HG02642 (cell line): ENCODE data around the gene TNIP1.

Experiments
- ATAC-seq: cut with Tn5 transposase; IDR thresholded peaks from one replicate; pipeline ENCODE4 v1.9.1; 2021; ENCODE audit warnings: mild to moderate bottlenecking; ENCODE audit not compliant: unreplicated experiment, poor library complexity

The TNIP1 gene

GRCh38 chr5:151067632-151068432, 13.0 kb downstream of the TNIP1 start:
- no peak for ATAC-seq

GRCh38 chr5:151066920-151067319, 13.9 kb downstream of the TNIP1 start:
- no peak for ATAC-seq

DNA sequence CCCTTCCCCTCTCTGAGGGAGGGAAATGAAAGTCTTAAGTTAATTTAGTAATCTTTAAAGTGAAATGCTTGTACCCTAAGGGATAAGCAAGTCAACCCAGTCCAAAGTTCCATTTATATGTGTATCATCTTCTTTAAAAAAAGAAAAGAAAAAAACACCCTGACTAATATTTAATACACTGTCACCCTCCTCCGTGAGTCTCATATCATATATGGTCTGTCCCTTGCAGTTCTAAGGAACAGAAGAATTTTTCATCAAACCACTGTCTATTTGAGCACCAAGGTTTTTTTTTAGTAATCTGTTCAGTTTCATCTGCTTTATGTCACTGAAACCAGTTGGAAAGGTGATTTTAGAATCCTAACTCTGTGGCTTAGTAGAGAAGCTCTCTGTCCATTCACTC, 15.2 kb downstream of the TNIP1 start:
- ATAC-seq, result no peak

DNA sequence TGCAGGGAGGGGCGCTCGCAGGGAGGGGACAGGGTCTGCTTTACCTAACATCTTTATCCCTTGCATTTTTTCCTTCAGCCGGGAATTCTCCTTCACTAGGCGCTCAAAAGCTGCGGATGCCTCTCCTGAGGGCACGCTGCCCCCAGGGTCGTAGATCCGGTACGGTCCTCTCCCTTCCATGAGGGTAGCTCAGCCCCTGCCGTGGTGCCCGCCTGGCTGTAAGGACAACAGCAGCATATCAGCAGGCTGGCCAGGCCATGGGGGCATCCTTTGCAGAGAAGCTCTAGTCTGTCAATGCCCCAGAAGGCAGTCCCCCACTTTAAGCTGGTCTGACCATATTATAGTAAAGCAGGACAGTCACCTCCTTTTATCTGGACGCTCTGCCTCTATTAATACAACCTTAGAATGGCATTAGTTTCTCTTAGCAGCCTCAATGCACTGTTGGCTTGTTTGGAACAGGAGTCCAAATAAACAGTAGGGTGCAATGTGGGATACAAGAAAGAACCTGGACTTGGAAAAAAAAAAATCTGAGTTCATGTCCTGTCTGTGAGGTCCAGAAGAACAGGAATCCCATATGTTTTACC, 15.8 kb downstream of the TNIP1 start:
- ATAC-seq, result no peak

GRCh38 chr5:151063142-151063989, 17.5 kb downstream of the TNIP1 start:
- ATAC-seq, result no peak

DNA sequence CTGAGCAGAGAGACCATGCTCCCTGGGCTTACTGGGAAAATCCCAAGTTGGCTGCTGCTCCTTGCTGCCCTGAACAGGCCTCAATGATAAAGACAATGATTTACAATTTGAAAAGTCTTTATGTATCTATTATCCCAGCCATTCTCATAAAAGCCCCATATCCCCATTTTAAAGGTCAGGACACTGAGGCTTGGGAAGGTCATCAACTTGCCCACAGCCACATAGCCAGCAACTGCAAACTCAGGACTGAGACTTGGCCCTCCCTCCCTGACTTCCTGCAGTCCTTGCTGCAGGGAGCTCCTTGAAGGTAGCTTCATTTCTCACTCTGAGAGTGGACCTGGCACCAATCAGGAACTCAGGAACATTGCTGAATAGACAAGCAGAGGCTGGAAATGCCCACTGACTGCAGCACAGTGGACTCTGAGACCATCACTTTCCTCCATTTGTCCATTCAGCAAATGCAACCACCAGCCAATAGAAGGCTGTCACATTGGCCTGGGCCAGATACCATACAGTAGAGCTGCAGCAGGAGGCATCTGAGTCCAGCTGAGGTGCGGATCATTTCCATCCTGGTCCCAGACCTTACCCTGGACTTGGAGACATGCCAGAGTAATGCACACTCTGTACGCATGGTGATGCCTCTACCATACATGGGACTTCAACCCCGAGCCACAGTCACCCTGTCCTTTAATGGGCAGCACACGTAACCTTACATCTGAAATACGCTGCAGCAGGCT, 18.3 kb downstream of the TNIP1 start:
- ATAC-seq, result no peak

GRCh38 chr5:151060742-151061141, 20.1 kb downstream of the TNIP1 start:
- ATAC-seq, result no peak

DNA sequence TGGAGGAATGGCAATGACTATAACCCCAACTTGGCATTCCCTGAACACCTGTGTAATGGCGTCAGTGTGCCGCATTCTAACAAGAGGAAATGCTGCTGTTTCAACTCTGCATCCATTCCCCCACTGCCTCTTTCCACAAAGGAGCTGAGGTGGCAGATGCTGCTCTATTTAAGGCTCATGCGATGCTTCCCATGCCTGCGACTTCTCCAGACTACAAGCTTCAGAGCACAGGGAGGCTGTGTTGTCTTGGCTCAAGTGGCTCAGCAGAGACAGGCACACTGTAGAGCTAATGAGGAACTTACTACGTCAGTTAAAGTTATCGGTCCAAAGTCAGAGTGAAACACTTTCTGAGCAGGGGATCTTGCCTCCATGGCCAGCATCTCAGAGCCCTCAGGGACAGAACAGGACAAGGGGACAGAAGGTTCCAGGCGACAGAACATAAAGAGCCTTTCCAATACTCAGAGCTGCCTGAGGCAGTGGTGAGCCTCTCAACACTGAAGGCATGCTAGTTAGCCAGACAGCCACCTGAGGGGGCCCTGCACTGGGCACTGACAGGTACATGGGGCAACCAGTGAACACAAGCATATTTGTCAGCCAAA, 21.8 kb downstream of the TNIP1 start:
- ATAC-seq, result no peak

GRCh38 chr5:151058301-151058700, 22.5 kb downstream of the TNIP1 start:
- ATAC-seq, result no peak

DNA sequence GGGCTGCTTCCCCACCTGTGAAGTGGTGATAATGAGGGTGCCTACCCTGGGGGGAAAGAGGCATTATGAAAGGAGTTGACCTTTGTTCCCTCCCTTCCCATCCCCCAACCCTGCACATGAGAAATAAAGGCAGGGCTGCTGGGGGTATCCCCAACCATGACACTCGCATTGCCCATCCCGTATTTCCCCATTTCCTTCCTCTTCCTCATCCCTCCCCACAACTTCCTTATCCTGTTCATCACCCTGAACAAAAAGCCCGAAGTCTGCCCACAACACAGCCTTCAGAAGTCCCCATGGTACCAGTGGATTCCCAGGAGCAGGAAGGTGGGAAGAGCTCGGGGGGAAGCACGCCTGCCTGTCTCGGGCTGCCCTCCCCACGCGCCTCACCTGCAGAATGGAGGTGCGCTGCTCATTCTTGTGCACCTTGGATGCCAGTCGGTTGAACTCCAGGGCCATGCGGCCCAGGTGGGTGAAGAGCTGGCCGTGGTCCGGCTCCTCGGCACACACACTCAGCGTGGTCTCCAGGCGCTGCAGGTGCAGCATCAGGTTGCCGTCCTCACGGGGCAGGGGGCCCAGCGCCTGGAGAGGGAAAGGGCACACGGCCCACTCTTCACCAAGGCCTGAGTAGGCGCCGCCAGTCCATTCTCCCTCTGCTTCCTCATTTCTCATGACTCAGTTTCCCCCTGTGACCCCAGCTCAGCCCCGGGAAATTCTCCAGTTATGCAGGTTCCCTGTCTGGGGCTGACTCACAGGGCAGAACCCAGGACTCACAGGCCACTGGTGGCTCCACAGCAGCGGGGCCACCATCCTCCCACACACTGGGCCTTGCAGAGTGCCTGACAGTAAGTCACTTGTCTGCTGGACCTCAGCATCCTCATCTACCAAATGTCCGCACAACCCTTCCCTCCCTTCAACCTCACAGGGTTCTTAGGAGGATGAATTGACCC, 24.2 kb downstream of the TNIP1 start:
- no peak for ATAC-seq

GRCh38 chr5:151055336-151055735, 25.5 kb downstream of the TNIP1 start:
- no peak for ATAC-seq

- no peak for ATAC-seq
Observed at GRCh38 chr5:151054709-151055108, 26.1 kb downstream of the TNIP1 start.

DNA sequence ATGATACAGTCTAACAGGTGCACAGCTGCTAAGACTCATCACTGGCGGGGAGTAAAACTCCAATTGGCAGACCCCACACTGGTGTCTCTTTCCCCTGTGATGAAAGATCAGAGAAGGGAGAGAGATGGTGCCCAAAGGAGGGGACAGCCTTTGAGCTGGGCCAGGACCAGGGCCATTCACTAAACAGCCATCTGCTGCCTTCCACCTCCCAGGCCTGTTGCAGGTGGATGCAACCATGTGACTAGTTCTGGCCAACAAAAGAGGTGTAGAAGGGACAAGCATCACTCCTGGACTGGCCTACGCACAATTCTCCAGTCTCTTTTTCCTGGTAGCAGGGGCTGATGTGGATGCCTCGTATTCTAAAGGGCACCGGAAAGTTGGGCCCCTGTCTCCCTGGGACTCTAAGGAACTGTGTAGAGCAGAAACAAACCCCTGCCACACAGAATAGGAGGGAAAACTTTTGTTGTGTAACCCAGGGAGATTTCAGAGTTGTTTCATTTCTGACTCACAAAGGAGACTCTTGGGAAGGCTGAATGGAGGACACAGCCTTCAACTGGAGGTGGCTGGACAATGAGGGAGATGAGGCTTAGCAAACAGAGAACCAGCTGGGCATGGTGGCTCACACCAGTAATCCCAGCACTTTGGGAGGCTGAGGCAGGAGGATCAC, 26.9 kb downstream of the TNIP1 start:
- no peak for ATAC-seq

- ATAC-seq, result no peak
Observed at GRCh38 chr5:151052836-151053235, 28.0 kb downstream of the TNIP1 start.

GRCh38 chr5:151051931-151052608, 28.8 kb downstream of the TNIP1 start:
- peak; percentile 1 for ATAC-seq

DNA sequence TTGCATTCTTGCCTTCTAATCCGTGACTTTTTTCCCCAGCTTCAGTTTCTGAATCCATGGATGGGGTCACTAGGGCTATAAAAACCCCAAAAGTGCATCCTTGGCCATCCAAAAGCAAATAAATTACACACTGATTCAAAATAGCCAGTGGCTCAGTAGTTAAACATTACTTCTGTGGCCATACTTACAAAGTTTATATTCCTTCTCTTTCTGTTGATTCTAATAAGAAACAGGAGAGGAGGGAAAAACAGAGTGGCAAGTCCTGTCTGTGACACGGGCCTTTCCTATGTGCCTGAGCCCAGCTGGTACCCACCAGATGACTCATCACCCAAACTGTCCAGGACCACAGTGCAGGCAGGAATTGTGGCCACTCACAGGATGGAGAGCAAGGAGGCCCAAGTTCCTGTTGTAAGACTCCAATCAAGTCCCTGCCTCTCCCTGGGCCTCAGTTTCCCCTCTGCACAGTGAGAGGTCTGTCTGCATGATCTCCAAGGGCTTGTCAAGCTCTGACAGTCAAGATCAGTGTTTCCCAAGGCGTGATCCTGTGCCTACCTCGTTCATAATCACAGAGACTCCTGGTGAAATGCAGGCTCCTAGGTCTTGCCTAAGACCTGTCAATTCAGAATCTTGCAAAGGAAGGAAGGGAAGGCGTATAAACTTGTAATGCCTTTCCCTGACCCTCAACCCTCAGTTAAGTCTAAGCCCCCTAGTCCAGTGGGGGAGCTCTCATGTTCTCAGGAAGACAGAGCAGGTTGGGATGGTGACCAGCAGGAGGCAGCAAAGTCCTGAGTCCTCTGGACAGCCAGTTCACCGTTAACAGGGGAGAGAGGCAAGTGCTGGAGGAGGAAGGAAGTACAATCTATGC, 29.5 kb downstream of the TNIP1 start:
- ATAC-seq, result peak; percentile 78

GRCh38 chr5:151048526-151048925, 32.3 kb downstream of the TNIP1 start:
- ATAC-seq, result no peak
